Measurements from ENCODE around the gene GP1BB.

The GP1BB gene

DNA sequence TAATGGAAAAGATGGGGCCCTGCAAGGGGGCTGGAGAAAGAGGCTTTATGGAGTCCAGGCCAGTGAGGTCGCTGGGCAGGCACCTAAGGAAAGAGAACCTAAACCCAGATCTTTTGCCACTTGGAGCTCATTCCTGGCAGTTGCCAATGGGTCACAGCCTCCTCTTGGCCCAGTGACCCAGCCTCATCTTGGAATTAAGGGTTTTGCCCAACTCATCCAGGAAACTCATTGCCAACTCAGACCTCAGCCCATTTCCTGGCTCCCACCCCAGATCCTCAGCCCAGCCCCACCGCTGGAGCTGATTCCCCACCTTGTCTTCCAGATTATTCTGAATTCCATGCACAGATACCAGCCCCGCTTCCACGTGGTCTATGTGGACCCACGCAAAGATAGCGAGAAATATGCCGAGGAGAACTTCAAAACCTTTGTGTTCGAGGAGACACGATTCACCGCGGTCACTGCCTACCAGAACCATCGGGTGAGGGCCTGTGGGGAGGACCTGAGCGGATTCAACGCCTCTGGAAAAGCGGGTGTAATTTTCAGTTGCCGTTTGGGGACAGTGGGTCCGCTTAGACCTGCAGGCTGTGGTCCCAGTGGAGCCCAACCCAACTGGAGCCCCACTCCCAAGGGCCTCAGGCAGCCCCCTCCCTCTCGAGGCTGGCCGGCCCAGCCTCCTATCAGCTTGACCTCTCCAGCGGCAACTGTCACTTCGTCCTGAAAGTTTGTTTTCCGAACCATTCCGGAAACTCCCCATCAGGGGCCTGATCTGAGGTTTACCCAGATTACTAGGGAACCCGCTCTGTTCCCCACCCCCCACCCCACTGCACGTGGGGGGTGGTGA lies 41.5 kb downstream of the GP1BB start:
- H3K4me3 ChIP-seq (ENCODE audit: low read depth, low read length): no peak overlapping the region

DNA sequence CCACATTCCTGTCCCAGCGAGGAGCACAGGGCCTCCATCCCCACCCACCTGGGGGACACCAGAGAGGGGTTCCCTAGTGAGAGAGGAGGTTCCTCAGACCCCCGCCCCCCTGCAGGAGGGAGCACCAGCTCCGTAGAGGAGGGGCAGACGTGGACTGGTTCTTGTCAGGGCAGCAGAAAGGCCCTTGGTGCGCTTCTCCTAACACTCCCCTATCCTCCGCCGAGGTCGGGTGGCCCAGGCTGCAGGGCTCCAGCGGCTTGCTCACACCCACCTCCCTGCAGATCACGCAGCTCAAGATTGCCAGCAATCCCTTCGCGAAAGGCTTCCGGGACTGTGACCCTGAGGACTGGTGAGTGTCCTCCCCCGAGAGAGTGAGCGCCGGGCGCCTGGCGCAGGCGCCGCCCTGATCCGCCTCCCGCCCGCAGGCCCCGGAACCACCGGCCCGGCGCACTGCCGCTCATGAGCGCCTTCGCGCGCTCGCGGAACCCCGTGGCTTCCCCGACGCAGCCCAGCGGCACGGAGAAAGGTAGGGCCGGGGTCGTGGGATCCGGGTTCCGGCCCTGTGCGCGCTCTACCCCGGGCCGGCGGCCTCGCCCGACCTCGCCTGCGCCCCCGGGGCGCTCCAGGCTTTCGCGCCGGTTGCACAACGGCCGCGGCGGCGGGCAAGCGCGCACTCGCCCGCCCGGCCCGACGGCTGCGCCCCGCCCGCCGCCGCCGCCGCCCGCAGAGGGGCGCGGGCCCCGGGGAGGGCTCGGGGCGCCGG lies 42.3 kb downstream of the GP1BB start:
- no peak overlapping the region for H3K4me3 ChIP-seq (ENCODE audit: low read depth, low read length)

DNA sequence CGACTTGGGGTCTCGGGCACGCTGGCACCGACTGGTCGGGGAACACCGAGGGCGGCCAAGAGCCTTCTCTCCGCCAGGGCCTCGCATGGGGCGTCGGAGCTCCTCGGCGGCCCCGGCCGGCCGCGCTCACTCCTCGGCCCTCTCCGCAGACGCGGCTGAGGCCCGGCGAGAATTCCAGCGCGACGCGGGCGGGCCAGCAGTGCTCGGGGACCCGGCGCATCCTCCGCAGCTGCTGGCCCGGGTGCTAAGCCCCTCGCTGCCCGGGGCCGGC lies 42.8 kb downstream of the GP1BB start:
- H3K4me3 ChIP-seq (ENCODE audit: low read depth, low read length): no peak overlapping the region

DNA sequence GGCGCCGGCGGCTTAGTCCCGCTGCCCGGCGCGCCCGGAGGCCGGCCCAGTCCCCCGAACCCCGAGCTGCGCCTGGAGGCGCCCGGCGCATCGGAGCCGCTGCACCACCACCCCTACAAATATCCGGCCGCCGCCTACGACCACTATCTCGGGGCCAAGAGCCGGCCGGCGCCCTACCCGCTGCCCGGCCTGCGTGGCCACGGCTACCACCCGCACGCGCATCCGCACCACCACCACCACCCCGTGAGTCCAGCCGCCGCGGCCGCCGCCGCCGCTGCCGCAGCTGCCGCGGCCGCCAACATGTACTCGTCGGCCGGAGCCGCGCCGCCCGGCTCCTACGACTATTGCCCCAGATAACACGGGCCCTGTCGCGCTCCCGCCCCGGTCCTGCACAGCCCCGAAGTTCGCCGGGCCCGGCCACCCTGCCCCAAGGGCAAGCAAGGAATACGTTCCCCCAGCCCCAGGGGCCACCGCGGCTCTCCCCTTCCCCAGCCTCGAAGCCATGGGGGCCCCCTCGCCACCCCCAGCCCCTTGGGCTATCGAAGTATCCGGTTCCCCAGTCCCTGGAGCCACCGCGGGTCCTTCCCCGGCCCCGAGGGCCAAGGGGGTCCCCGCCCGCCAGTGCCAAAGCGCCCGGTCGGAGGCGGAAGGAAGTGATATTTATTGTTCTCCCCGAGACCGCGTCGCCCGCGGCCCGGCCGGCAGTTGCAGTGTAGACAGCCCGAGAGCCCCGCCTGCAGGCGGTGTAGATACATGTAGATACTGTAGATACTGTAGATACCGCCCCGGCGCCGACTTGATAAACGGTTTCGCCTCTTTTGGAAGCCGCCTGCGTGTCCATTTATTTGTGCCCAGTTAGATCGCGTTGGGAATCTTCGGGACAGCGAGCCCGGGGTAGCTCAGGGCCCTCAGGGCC lies 43.4 kb downstream of the GP1BB start:
- H3K4me3 ChIP-seq (ENCODE audit: low read depth, low read length): no peak overlapping the region

DNA sequence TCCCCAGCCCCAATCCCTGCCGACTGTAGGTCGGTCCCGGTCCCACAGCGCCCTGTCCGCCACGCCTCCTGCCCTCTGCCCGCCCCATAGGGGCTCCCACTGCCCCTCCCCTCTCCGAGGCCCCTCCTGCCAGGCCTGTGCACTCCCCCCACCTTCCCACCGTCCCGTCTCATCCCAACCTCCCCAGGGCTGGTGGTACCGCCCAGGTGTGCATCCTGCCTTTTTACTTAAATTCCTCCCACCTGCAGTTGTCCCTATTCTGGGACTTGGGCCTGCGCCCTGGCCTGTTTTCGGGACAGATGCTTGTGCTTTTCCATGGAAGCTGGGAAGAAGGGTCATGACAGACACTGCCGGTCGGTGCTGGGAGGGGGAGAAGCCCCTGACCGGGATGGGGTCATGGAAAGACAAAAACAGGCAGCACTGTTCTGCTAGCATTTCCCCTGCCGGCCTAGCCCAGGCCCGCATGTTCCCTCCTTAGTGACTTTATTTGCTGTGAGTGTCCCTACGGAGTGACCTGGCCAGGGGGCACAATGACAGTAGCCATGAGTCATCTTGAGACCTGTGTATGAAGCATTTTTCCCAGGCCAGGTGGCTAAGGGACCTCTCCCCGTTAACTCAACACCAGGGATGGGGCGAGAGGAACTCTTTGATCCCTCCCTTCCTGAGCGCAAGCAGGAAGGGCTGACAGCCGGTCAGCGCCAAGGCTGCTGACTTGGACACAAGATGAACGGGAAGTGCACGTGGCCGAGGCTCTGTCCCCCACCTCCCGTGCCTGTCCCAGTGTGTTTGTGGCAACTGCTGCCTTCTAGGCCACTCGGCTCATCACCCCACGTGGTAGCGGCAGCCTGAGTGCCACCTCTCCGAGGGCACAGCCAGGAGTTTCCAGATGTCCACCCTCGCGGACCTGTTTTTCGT lies 44.3 kb downstream of the GP1BB start:
- H3K4me3 ChIP-seq (ENCODE audit: low read depth, low read length): no peak overlapping the region

DNA sequence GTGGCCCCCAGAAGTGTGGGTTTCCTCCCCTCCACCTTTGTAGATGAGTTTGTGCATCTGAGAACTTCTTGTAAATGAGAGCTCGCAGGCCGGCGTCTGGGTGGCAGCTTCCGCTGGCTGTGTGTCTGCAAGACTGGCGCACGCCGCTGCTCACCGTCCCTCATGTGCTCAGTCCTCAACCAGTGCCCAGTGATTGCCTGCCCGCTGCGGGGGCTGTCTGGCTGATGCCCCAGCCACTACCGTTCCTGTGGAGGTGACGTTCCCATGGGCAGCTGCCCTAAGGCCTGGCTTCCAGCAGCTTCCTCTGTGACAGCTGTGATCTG lies 46.0 kb downstream of the GP1BB start:
- H3K4me3 ChIP-seq (ENCODE audit: low read depth, low read length): no peak overlapping the region

DNA sequence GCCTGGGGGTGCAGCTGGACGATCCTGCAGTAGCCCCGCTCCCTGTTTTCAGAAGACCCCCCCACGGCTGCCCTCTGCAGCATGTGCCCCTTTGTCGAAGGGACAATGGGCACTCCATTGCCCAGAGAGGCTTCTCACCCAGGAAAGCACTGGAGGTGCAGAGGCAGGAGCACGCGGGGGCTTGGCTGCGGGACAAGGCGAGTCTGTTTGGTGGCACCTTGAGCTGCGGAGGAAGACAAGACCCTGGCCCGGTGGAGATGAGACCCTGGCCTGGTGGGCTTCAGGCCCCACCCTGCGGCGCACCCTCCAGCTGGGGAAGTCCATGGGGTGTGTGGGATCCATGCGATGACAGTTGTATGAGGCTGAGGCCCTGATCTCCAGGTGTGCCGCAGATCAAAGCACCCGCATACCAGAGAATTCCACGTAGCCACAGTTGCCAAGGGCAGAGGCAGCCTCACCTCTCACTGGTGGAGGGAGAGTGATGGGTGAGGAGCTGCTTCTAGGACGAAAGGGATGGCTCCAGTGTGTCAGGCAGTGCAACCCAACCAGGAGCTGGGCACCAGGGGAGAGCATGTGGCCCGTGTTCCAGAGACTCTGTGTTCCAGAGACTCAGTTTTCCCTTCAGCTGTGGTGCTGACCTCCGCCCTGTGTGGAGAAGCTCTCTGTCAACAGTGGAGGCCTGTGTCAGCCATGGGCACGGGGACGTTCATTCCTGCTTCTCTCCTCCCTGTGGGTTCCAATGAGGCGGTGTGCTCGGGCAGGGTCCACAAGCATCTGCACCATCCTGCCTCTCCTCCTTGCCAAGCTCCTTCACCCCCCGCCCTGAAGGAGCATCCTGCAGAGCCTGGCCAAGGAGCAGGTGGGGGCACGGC lies 47.2 kb downstream of the GP1BB start:
- no peak overlapping the region for H3K4me3 ChIP-seq (ENCODE audit: low read depth, low read length)

DNA sequence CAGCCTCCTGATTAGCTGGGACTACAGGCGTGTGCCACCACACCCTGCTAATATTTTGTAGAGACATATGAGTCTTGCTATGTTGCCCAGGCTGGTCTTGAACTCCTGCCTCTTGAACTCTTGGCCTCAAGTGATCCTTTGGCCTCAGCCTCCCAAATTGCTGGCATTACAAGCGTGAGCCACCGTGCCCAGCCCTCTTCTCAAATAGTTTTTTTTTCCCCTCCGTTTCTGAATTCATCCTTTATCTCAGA lies 49.0 kb downstream of the GP1BB start:
- H3K4me3 ChIP-seq (ENCODE audit: low read depth, low read length): no peak overlapping the region

DNA sequence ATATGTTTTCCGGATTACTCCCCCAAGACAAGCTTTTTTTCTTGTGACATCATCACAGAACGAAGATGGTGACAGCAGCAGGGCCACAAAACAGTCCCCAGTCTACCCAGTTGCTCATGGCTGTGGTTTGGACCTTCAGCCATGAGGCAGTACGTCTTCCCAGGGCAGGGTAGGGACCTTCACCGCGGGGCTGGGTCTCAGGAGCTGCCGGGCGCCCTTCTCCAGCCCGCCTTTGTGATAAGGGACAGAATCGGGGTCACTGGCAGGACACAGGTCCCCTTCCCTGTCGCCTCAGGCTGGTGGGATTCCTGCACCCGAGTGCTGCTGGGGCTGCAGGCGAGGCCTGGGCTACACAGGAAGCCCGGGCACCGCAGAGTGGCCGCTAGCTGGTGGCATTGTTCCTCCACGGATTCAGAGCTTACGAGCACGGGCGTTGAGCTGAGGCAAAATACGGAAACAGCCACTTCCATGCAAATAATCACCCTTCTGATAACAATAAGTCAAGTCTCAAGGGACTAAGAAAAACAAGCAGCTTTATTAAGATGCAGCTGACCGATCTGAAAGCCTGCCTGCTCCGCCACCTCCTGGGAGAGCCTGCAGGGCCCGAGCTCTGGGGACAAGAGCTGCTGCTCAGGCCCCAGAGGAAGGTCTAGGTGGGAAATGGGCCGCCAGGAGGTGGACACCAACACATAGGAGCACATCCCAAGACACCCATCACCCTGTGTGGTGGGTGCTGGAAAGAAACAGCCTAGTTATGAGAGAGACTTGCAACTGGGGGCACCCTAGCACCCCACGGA lies 49.5 kb downstream of the GP1BB start:
- H3K4me3 ChIP-seq (ENCODE audit: low read depth, low read length): no peak overlapping the region

DNA sequence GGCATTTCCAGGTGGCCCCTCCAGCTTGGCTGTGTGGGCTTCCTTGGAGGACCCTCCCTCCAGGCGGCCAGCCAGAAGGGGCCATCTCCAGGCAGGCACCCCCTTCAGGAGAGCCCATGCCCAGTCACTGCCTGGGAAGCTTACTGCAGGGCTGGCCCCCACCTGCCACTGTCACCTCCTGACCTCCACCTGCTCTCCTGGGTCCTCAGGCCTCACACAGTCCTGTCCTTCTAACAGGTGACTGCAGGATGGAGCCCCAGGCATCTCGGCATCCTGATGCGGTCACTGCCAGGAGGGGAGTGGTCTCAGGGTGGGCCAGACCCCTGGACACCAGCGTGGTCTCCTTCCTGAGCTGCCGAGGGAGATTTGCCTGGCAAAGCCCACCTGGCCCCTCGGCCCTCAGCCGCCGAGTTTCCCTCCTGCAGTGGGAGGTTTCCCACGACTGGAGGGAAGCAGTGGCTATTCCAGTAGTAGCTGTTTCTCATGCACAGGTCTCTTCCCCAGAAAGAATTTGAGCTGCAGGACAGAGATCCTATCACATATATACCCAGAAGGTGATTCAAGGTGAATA lies 50.2 kb downstream of the GP1BB start:
- H3K4me3 ChIP-seq (ENCODE audit: low read depth, low read length): no peak overlapping the region

Data from iPS-11a (cell line).